ENCODE measurements around the gene ITPR1. TPM values are rescaled to one million over a fixed set of nuclear protein-coding genes. Genes with fewer than 3 reads are reported as not detected.

ITPR1 gene
- total RNA-seq, 1 donor from 2014 or later = 22.6 TPM

GRCh38 chr3:4884888-4885287, 391.7 kb downstream of the ITPR1 start:
- DNase-seq (ENCODE audit: low read depth in 2 of 2) = no peak

GRCh38 chr3:4885316-4885715, 392.2 kb downstream of the ITPR1 start:
- DNase-seq (ENCODE audit: low read depth in 2 of 2) = peak in 1 of 2 donors; percentile 20

GRCh38 chr3:4886448-4886847, 393.3 kb downstream of the ITPR1 start:
- DNase-seq (ENCODE audit: low read depth in 2 of 2) = no peak

GRCh38 chr3:4887177-4887576, 394.0 kb downstream of the ITPR1 start:
- DNase-seq (ENCODE audit: low read depth in 2 of 2) = no peak

GRCh38 chr3:4888913-4889846, 396.0 kb downstream of the ITPR1 start:
- peak in 1 of 2 donors; percentile 47 for DNase-seq (ENCODE audit: low read depth in 2 of 2)

- DNase-seq (ENCODE audit: low read depth in 2 of 2) = peak; percentile 51 to 87
Observed at GRCh38 chr3:4889896-4890295, 396.7 kb downstream of the ITPR1 start.

GRCh38 chr3:4894891-4895530, 401.9 kb downstream of the ITPR1 start:
- no peak for DNase-seq (ENCODE audit: low read depth in 2 of 2)

GRCh38 chr3:4895838-4896237, 402.7 kb downstream of the ITPR1 start:
- DNase-seq (ENCODE audit: low read depth in 2 of 2) = no peak

Other genes with a start within 250 kb of the ITPR1 start
- gene SETMAR, start 190.0 kb upstream of the ITPR1 start, total RNA-seq = 8.7 and 9.2 TPM in 2 replicates
- 41.0 and 42.5 TPM in 2 replicates for gene SUMF1, start 26.1 kb upstream of the ITPR1 start, total RNA-seq

Data from lung microvascular endothelial cell (primary cell).